PC-3 (cell line): ENCODE measurements around the gene FCHO1. TPM values are rescaled to one million over a fixed set of nuclear protein-coding genes. Genes with fewer than 3 reads are reported as not detected.

ENCODE experiments used
- ATAC-seq: fragments of 200-7000 bp; cut with Tn5 transposase; 2 replicates; pipeline ENCODE4 v1.9.1; 2020; ENCODE audit warnings: mild to moderate bottlenecking, moderate library complexity
- BruUV-seq: library from RNA; stranded (reverse); fragments of 400-500 nt; replicated peaks from 2 replicates; lab custom pipeline; 2021; lab: Mats Ljungman, UMichigan
- CTCF ChIA-PET: fragments of 300-600 bp; sonication (Branson Sonifier 250); formaldehyde crosslinking; loops from one replicate; lab custom pipeline; 2022; ENCODE audit warnings: antibody characterized with exemption; lab: Charles Lee
- POLR2A ChIA-PET: fragments of 300-600 bp; sonication (Branson Sonifier 250); formaldehyde crosslinking; loops from one replicate; lab custom pipeline; 2022; ENCODE audit warnings: antibody characterized with exemption; ENCODE audit not compliant: unreplicated experiment; lab: Charles Lee
- DNase-seq: peaks from one replicate; pipeline ENCODE4 v3.0.0-alpha.2; 2015
- H2AFZ ChIP-seq: fragments of 300-600 bp; sonication (generic); 2 replicates; pipeline ENCODE4 v1.6.0; 2016; ENCODE audit warnings: antibody characterized with exemption, low read length
- H3F3A ChIP-seq: fragments of 300-600 bp; sonication (generic); one replicate; pipeline ENCODE4 v1.6.0; 2017; ENCODE audit warnings: antibody characterized with exemption, low read length, control low read depth, mild to moderate bottlenecking; ENCODE audit not compliant: unreplicated experiment
- H3K27ac ChIP-seq: fragments of 300-600 bp; sonication (generic); 2 replicates; pipeline ENCODE4 v1.5.1; 2016; ENCODE audit warnings: mild to moderate bottlenecking, low read length
- H3K27me3 ChIP-seq: fragments of 300-600 bp; sonication (generic); 2 replicates; pipeline ENCODE4 v1.6.1; 2016; ENCODE audit warnings: low read length, mixed read lengths
- H3K36me3 ChIP-seq: fragments of 300-600 bp; sonication (generic); 2 replicates; pipeline ENCODE4 v1.6.1; 2016; ENCODE audit warnings: low read depth, mixed run types, low read length, mixed read lengths
- H3K4me1 ChIP-seq: fragments of 300-600 bp; sonication (generic); 2 replicates; pipeline ENCODE4 v1.5.1; 2016; ENCODE audit warnings: low read length; ENCODE audit not compliant: insufficient read depth
- H3K4me2 ChIP-seq: fragments of 300-600 bp; sonication (generic); 2 replicates; pipeline ENCODE4 v1.6.0; 2016; ENCODE audit warnings: low read length
- H3K4me3 ChIP-seq: fragments of 300-600 bp; sonication (generic); 2 replicates; pipeline ENCODE4 v1.5.1; 2016; ENCODE audit warnings: mild to moderate bottlenecking, low read length, mixed read lengths
- H3K79me2 ChIP-seq: fragments of 300-600 bp; sonication (generic); 2 replicates; pipeline ENCODE4 v1.6.1; 2017; ENCODE audit warnings: low read length, mixed read lengths
- H3K9ac ChIP-seq: fragments of 300-600 bp; sonication (generic); 2 replicates; pipeline ENCODE4 v1.6.0; 2016; ENCODE audit warnings: mild to moderate bottlenecking, low read length
- H3K9me2 ChIP-seq: fragments of 300-600 bp; sonication (generic); replicated peaks from 2 replicates; pipeline ENCODE4 v1.6.1; 2016; ENCODE audit warnings: mixed run types, low read length, mixed read lengths
- H3K9me3 ChIP-seq: fragments of 300-600 bp; sonication (generic); 2 replicates; pipeline ENCODE4 v1.6.1; 2016; ENCODE audit warnings: low read length, mixed read lengths
- H4K20me1 ChIP-seq: fragments of 300-600 bp; sonication (generic); 2 replicates; pipeline ENCODE4 v1.6.1; 2016; ENCODE audit warnings: low read length, mixed read lengths
- EZH2 ChIP-seq: fragments of 300-600 bp; sonication (generic); IDR thresholded peaks from one replicate; pipeline ENCODE4 v1.6.1; 2017; ENCODE audit warnings: antibody characterized with exemption, mild to moderate bottlenecking, low read length; ENCODE audit not compliant: unreplicated experiment
- EZH2phosphoT487 ChIP-seq: fragments of 300-600 bp; sonication (generic); IDR thresholded peaks from 2 replicates; pipeline ENCODE4 v1.6.1; 2018; ENCODE audit warnings: mild to moderate bottlenecking, antibody characterized with exemption, low read length, borderline replicate concordance
- intact Hi-C: fragments of 100-400 bp; cut with micrococcal nuclease; formaldehyde crosslinking; loops from 2 replicates; pipeline ENCODE4 v1.9.0; 2023
- total RNA-seq: library from RNA; depleted of rRNA; stranded (reverse); fragments of >200 nt; gene quantifications from 2 replicates; pipeline ENCODE4 v1.2.3, GENCODE V29; 2014
- TF ChIP-seq, protein P1 (sequence below): fragments of 300-600 bp; sonication (generic); conservative IDR thresholded peaks from 2 replicates; pipeline ENCODE4 v1.5.1; 2017; ENCODE audit warnings: antibody characterized with exemption, low read depth, mild to moderate bottlenecking, low read length

Gene FCHO1
- total RNA-seq, 1 experiment from 2014 or later: 21.0 TPM

DNA sequence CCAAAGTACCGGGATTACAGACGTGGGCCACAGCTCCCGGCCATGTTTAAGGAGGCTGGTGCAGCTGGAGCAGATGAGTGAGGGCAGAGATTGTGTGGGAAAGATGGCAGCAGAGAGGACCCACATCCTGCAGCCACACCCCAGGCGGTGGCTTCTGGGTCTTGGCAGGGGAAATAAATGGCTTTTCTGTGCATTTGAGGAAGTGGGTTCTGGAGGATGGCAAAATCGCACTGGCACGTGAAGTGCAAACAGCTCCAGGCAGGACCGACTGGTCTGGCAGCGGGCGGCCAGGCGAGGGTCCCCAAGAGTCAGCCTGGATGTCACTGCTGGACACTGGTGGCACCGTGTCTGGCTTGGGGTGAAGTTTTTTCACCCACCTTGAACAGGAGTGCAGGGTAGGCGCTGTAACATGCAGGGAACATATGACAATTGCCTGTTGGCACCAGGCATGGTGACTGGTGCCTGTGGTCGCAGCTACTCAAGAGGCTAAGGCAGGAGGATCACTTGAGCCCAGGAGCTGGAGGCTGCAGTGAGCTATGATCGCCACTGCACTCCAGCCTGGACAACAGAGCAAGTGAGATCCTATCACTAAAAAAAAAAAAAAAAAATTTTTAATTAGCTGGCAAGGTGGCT, 52.1 kb downstream of the FCHO1 start:
- intact Hi-C loops: no loop called here
- no peak overlapping the region for H2AFZ ChIP-seq
- peaks cover 5% of the 10 kb centered on the region; the same call in 1 of the 2 replicates for H3K36me3 ChIP-seq
- POLR2A ChIA-PET: no interaction called here
- no peaks in the 10 kb centered on the region for H3K9me2 ChIP-seq
- CTCF ChIA-PET: interaction anchor here (1.1 kb wide), 1 partner anchor 56 kb away, joined by 4 read pairs; no protein-coding TSS in a partner anchor
- ATAC-seq: no peak; the same call in 1 of the 2 replicates
- no peaks in the 10 kb centered on the region for H4K20me1 ChIP-seq
- peaks cover 91% of the 10 kb centered on the region for H3K79me2 ChIP-seq
- peaks cover 9% of the 10 kb centered on the region; the same call in 1 of the 2 replicates for H3K4me1 ChIP-seq
- no peak overlapping the region for H3K9ac ChIP-seq
- no peak for TF ChIP-seq EZH2
- no peak for TF ChIP-seq EZH2phosphoT487
- TF ChIP-seq, protein P1, sequence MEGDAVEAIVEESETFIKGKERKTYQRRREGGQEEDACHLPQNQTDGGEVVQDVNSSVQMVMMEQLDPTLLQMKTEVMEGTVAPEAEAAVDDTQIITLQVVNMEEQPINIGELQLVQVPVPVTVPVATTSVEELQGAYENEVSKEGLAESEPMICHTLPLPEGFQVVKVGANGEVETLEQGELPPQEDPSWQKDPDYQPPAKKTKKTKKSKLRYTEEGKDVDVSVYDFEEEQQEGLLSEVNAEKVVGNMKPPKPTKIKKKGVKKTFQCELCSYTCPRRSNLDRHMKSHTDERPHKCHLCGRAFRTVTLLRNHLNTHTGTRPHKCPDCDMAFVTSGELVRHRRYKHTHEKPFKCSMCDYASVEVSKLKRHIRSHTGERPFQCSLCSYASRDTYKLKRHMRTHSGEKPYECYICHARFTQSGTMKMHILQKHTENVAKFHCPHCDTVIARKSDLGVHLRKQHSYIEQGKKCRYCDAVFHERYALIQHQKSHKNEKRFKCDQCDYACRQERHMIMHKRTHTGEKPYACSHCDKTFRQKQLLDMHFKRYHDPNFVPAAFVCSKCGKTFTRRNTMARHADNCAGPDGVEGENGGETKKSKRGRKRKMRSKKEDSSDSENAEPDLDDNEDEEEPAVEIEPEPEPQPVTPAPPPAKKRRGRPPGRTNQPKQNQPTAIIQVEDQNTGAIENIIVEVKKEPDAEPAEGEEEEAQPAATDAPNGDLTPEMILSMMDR: no peak
- H3F3A ChIP-seq: no peaks in the 10 kb centered on the region
- H3K9me3 ChIP-seq: no peaks in the 10 kb centered on the region
- no peak for DNase-seq
- no peak overlapping the region for H3K4me2 ChIP-seq
- no peak overlapping the region for H3K27ac ChIP-seq
- H3K27me3 ChIP-seq: no peaks in the 10 kb centered on the region
- no TSS peak for BruUV-seq
- no peak overlapping the region for H3K4me3 ChIP-seq

DNA sequence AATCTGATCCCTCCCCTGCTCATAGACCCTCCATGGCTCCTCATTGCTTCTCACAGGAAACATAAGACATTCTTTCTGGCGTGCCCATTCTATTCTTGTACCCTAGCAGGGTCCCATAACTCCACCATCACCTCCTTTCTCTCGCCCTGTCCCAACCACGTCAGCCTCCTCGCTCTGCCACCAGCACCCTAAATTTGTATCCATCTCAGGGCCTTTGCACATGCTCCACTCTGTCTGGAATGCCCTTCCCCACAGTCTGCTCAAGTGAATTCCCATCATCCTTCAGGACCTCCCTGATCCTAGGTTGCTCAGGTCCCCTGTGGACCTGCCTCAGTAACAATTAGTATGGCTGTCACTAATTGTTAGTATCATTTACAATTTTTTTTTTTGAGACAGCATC, 54.1 kb downstream of the FCHO1 start:
- H3K4me3 ChIP-seq: no peak overlapping the region
- ATAC-seq (no peak), DNase-seq (no peak)
- H3K79me2 ChIP-seq: peaks cover 76% of the 10 kb centered on the region
- TF ChIP-seq, protein P1: no peak
- TF ChIP-seq EZH2: no peak
- no peak for TF ChIP-seq EZH2phosphoT487
- ChIA-PET CTCF (no interaction called here), POLR2A (no interaction called here)
- no peak overlapping the region for H2AFZ ChIP-seq
- no peaks in the 10 kb centered on the region for H3K9me3 ChIP-seq
- no peak overlapping the region for H3K27ac ChIP-seq
- H4K20me1 ChIP-seq: no peaks in the 10 kb centered on the region
- H3F3A ChIP-seq: no peaks in the 10 kb centered on the region
- H3K27me3 ChIP-seq: no peaks in the 10 kb centered on the region
- H3K9ac ChIP-seq: no peak overlapping the region
- intact Hi-C loops: no loop called here
- BruUV-seq: no TSS peak
- H3K4me1 ChIP-seq: peaks cover 1% of the 10 kb centered on the region; the same call in 1 of the 2 replicates
- H3K4me2 ChIP-seq: no peak overlapping the region
- peaks cover 19% of the 10 kb centered on the region; the same call in 1 of the 2 replicates for H3K36me3 ChIP-seq
- no peaks in the 10 kb centered on the region for H3K9me2 ChIP-seq

DNA sequence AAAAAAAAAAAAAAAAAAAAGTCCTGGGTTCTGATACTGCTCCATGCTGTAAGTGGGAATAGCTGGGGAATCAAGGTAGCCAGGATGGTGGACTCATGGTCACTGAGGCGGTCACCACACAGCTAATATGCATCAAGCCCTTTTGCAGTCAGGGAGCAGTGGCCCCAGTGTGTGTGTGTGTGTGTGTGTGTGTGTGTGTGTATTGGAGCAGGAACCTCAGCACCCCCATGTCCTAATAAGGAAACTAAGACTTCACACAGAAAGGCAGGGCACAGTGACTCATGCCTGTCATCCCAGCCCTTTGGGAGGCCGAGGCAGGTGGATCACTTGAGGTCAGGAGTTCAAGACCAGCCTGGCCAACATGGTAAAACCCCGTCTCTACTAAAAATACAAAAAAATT, 55.7 kb downstream of the FCHO1 start:
- Histone ChIP-seq H3K4me1 (no peaks in the 10 kb centered on the region), H4K20me1 (no peaks in the 10 kb centered on the region), H2AFZ (no peak overlapping the region), H3K27me3 (no peaks in the 10 kb centered on the region), H3K79me2 (peaks cover 62% of the 10 kb centered on the region), H3K27ac (no peak overlapping the region), H3K4me3 (no peak overlapping the region), H3K36me3 (peaks cover 21% of the 10 kb centered on the region; the same call in 1 of the 2 replicates), H3K9ac (no peak overlapping the region), H3F3A (no peaks in the 10 kb centered on the region), H3K9me2 (no peaks in the 10 kb centered on the region), H3K4me2 (no peak overlapping the region), H3K9me3 (no peaks in the 10 kb centered on the region)
- BruUV-seq: no TSS peak
- ChIA-PET CTCF (no interaction called here), POLR2A (no interaction called here)
- DNase-seq: no peak
- ATAC-seq: no peak
- intact Hi-C loops: no loop called here
- TF ChIP-seq, protein P1: no peak
- TF ChIP-seq EZH2phosphoT487: no peak
- TF ChIP-seq EZH2: no peak
